ENCODE measurements around the gene HLA-DPB1.

Gene HLA-DPB1

GRCh38 chr6:33075568-33076405 lies at the start of gene HLA-DPB1:
Gene HLA-DPB1, plus strand, starts transcription at chr6:33075990. Its CDS starts 52 bp downstream, at chr6:33076042.
- no peak for TF ChIP-seq CTCF (IDR thresholded peaks at IDR 0.05; ENCODE audit: low read depth, low read length)
- DNase-seq (ENCODE audit: low read depth, low spot score): peak; percentile 47
- H3K4me3 ChIP-seq (ENCODE audit: low read depth, low read length): no peak within 1 kb of the TSS
- in situ Hi-C loops (cut with HindIII; ENCODE audit: low sequenced_read_pairs): no loop called here

GRCh38 chr6:33028220-33028849 lies 47.5 kb upstream of the HLA-DPB1 start:
- TF ChIP-seq CTCF (IDR thresholded peaks at IDR 0.05; ENCODE audit: low read depth, low read length): no peak
- H3K4me3 ChIP-seq (ENCODE audit: low read depth, low read length): no peak overlapping the region
- no peak for DNase-seq (ENCODE audit: low read depth, low spot score)
- in situ Hi-C loops (cut with HindIII; ENCODE audit: low sequenced_read_pairs): no loop called here

GRCh38 chr6:33029328-33030184 lies 46.2 kb upstream of the HLA-DPB1 start:
- in situ Hi-C loops (cut with HindIII; ENCODE audit: low sequenced_read_pairs): no loop called here
- DNase-seq (ENCODE audit: low read depth, low spot score): no peak
- no peak overlapping the region for H3K4me3 ChIP-seq (ENCODE audit: low read depth, low read length)
- no peak for TF ChIP-seq CTCF (IDR thresholded peaks at IDR 0.05; ENCODE audit: low read depth, low read length)

GRCh38 chr6:33030245-33030644 lies 45.5 kb upstream of the HLA-DPB1 start:
- in situ Hi-C loops (cut with HindIII; ENCODE audit: low sequenced_read_pairs): no loop called here
- DNase-seq (ENCODE audit: low read depth, low spot score): no peak
- TF ChIP-seq CTCF (IDR thresholded peaks at IDR 0.05; ENCODE audit: low read depth, low read length): no peak
- no peak overlapping the region for H3K4me3 ChIP-seq (ENCODE audit: low read depth, low read length)

GRCh38 chr6:33034554-33034953 lies 41.2 kb upstream of the HLA-DPB1 start:
- no peak for TF ChIP-seq CTCF (IDR thresholded peaks at IDR 0.05; ENCODE audit: low read depth, low read length)
- no peak for DNase-seq (ENCODE audit: low read depth, low spot score)
- in situ Hi-C loops (cut with HindIII; ENCODE audit: low sequenced_read_pairs): no loop called here
- no peak overlapping the region for H3K4me3 ChIP-seq (ENCODE audit: low read depth, low read length)

GRCh38 chr6:33036535-33036934 lies 39.3 kb upstream of the HLA-DPB1 start:
- no peak for TF ChIP-seq CTCF (IDR thresholded peaks at IDR 0.05; ENCODE audit: low read depth, low read length)
- no peak for DNase-seq (ENCODE audit: low read depth, low spot score)
- in situ Hi-C loops (cut with HindIII; ENCODE audit: low sequenced_read_pairs): no loop called here
- no peak overlapping the region for H3K4me3 ChIP-seq (ENCODE audit: low read depth, low read length)
